GM19452 (cell line): ENCODE measurements around the gene SRA1.
A peak's percentile ranks its signal among the peaks of the same experiment; 100 is the strongest.
"Not testable (repeated sequence)": the region's sequence is repeated elsewhere in the genome, so short reads cannot be mapped to it uniquely, and the experiment has no call there.

Source experiments
- ATAC-seq: cut with Tn5 transposase; IDR thresholded peaks from one replicate; pipeline ENCODE4 v1.9.1; 2021; ENCODE audit not compliant: unreplicated experiment

Gene SRA1

GRCh38 chr5:140557136-140557805, at the start of gene SRA1:
Gene SRA1, minus strand, starts transcription at chr5:140557473. Its CDS starts 21 bp downstream, at chr5:140557452.
- peak; percentile 95 for ATAC-seq

- no peak for ATAC-seq
These were observed 49.8 kb upstream of the SRA1 start for GRCh38 chr5:140607031-140607430.

GRCh38 chr5:140605879-140606278, 48.6 kb upstream of the SRA1 start:
- ATAC-seq = no peak

- ATAC-seq = no peak
These were observed 46.5 kb upstream of the SRA1 start for GRCh38 chr5:140603734-140604133.

GRCh38 chr5:140603446-140603698, 46.1 kb upstream of the SRA1 start:
- not testable (repeated sequence) for ATAC-seq

- ATAC-seq = no peak
These were observed 44.9 kb upstream of the SRA1 start for GRCh38 chr5:140602147-140602546.

- no peak for ATAC-seq
These were observed 42.8 kb upstream of the SRA1 start for GRCh38 chr5:140600096-140600495.

- ATAC-seq = no peak
These were observed 41.6 kb upstream of the SRA1 start for GRCh38 chr5:140598836-140599235.

GRCh38 chr5:140596321-140596741, 39.1 kb upstream of the SRA1 start:
- ATAC-seq = no peak

GRCh38 chr5:140595538-140596300, 38.4 kb upstream of the SRA1 start:
- no peak for ATAC-seq

- ATAC-seq = no peak
These were observed 36.9 kb upstream of the SRA1 start for GRCh38 chr5:140594169-140594568.

- not testable (repeated sequence) for ATAC-seq
These were observed 35.8 kb upstream of the SRA1 start for GRCh38 chr5:140593070-140593469.

- no peak for ATAC-seq
These were observed 34.6 kb upstream of the SRA1 start for GRCh38 chr5:140591747-140592372.

GRCh38 chr5:140590861-140591260, 33.6 kb upstream of the SRA1 start:
- no peak for ATAC-seq

- no peak for ATAC-seq
These were observed 31.2 kb upstream of the SRA1 start for GRCh38 chr5:140588311-140589070.

- no peak for ATAC-seq
These were observed 30.2 kb upstream of the SRA1 start for GRCh38 chr5:140587495-140587894.

GRCh38 chr5:140579188-140579747, 22.0 kb upstream of the SRA1 start:
- not testable (repeated sequence) for ATAC-seq

GRCh38 chr5:140576776-140577201, 19.5 kb upstream of the SRA1 start:
- ATAC-seq = no peak

GRCh38 chr5:140575309-140575708, 18.0 kb upstream of the SRA1 start:
- ATAC-seq = no peak

- ATAC-seq = no peak
These were observed 16.9 kb upstream of the SRA1 start for GRCh38 chr5:140574165-140574564.

- ATAC-seq = no peak
These were observed 16.4 kb upstream of the SRA1 start for GRCh38 chr5:140573683-140574082.
